K562 (cell line): ENCODE results near the gene DPY19L1. TPM values are rescaled to one million over a fixed set of nuclear protein-coding genes. Genes with fewer than 3 reads are reported as not detected.

Experiments used
- ATAC-seq: fragments of 200-7000 bp; cut with Tn5 transposase; 3 replicates; pipeline ENCODE4 v1.9.1; 2020; ENCODE audit warnings: moderate library complexity
- BruUV-seq: library from RNA; stranded (reverse); fragments of 400-500 nt; replicated peaks from 2 replicates; lab custom pipeline; 2021; lab: Mats Ljungman, UMichigan
- CTCF ChIA-PET: fragments of 300-600 bp; formaldehyde crosslinking; extraction: SDS; loops from one replicate; lab custom pipeline; 2021; ENCODE audit warnings: low intra/inter-chr PET ratio; lab: Yijun Ruan, JAX
- POLR2A ChIA-PET: fragments of 300-600, 350-650 bp; sonication (Branson Sonifier 250); formaldehyde crosslinking; extraction: SDS; loops from one replicate; lab custom pipeline; 2021; ENCODE audit warnings: antibody characterized with exemption, inconsistent platforms; lab: Yijun Ruan, JAX
- DNase-seq, 4 experiments: peaks; one replicate each; pipeline versions ENCODE4 v3.0.0 to v3.0.0-alpha.2; 2011 to 2018; ENCODE audit warnings: low spot score in 3 of 4, mixed read lengths in 3 of 4; ENCODE audit errors: extremely low read depth in 1 of 4
- FAIRE-seq: peaks from 2 replicates; lab custom pipeline; 2011; peaks lifted over from hg19 to GRCh38; lab: Jason Lieb, UNC
- H2AFZ ChIP-seq: 2 replicates; pipeline ENCODE4 v1.6.0; 2011; ENCODE audit warnings: low read depth, low read length, control low read depth, inconsistent platforms
- H3K27ac ChIP-seq: fragments of 200-600 bp; 3 replicates; pipeline ENCODE4 v1.8.0; 2011; ENCODE audit warnings: low read depth, mild to moderate bottlenecking, control low read depth, inconsistent platforms, low read length, moderate library complexity, mixed read lengths; ENCODE audit errors: extremely low read depth
- H3K27me3 ChIP-seq, 2 experiments: fragments of 300-600 bp in 1 of 2; 2 replicates in 1 of 2; 3 replicates in 1 of 2; pipeline versions ENCODE4 v1.6.0 to v1.8.0; 2011; ENCODE audit warnings: inconsistent platforms in 2 of 2, low read length in 2 of 2, mild to moderate bottlenecking in 1 of 2, mixed read lengths in 1 of 2, moderate library complexity in 1 of 2; ENCODE audit not compliant: control insufficient read depth in 2 of 2, insufficient read depth in 2 of 2
- H3K36me3 ChIP-seq: fragments of 300-600 bp; 3 replicates; pipeline ENCODE4 v1.8.0; 2011; ENCODE audit warnings: mild to moderate bottlenecking, low read length, inconsistent platforms; ENCODE audit not compliant: control insufficient read depth, insufficient read depth
- H3K4me1 ChIP-seq, 2 experiments: fragments of 200-600 bp in 1 of 2; replicated peaks in 1 of 2; 2 replicates in 1 of 2; 3 replicates in 1 of 2; pipeline versions ENCODE4 v1.5.1 to v1.8.0; 2011; ENCODE audit warnings: inconsistent platforms in 2 of 2, low read length in 2 of 2, mild to moderate bottlenecking in 1 of 2, mixed read lengths in 1 of 2, moderate library complexity in 1 of 2; ENCODE audit not compliant: control insufficient read depth in 2 of 2, insufficient read depth in 2 of 2
- H3K4me2 ChIP-seq: 2 replicates; pipeline ENCODE4 v1.6.1; 2011; ENCODE audit warnings: low read length, control low read depth, inconsistent platforms, mixed read lengths; ENCODE audit not compliant: insufficient read depth
- H3K4me3 ChIP-seq: fragments of 200-600 bp; sonication (generic), shearing (Covaris generic); 2 replicates; pipeline ENCODE4 v1.5.1; 2016; ENCODE audit warnings: control low read depth, inconsistent platforms
- H3K79me2 ChIP-seq: fragments of 200-600 bp; 3 replicates; pipeline ENCODE4 v1.8.0; 2011; ENCODE audit warnings: low read length, inconsistent platforms; ENCODE audit not compliant: control insufficient read depth, insufficient read depth
- H3K9ac ChIP-seq, 2 experiments: 2 replicates each; pipeline versions ENCODE4 v1.6.0 to v1.6.1; 2011; ENCODE audit warnings: low read depth in 2 of 2, low read length in 2 of 2, control low read depth in 1 of 2, inconsistent platforms in 1 of 2, mild to moderate bottlenecking in 1 of 2, mixed read lengths in 1 of 2; ENCODE audit not compliant: insufficient read depth in 1 of 2
- H3K9me1 ChIP-seq: one replicate; pipeline ENCODE4 v1.6.0; 2011; ENCODE audit warnings: inconsistent platforms, mild to moderate bottlenecking, low read length, moderate library complexity; ENCODE audit not compliant: control insufficient read depth, insufficient read depth
- H3K9me3 ChIP-seq: replicated peaks from 2 replicates; pipeline ENCODE4 v1.5.1; 2011; ENCODE audit warnings: low read depth, low read length, inconsistent platforms; ENCODE audit not compliant: control insufficient read depth, insufficient read depth
- H4K20me1 ChIP-seq: replicated peaks from 2 replicates; pipeline ENCODE4 v1.6.1; 2011; ENCODE audit warnings: low read length, inconsistent platforms, mixed read lengths; ENCODE audit not compliant: control insufficient read depth, insufficient read depth
- CCNT2 ChIP-seq: IDR thresholded peaks from 2 replicates; pipeline ENCODE4 v1.6.1; 2011; ENCODE audit warnings: borderline replicate concordance, low read depth, mild to moderate bottlenecking, moderate library complexity, mixed read lengths, low read length; ENCODE audit not compliant: insufficient read length; ENCODE audit errors: extremely low read depth
- DIDO1 ChIP-seq: fragments of 450-650 bp; IDR thresholded peaks from 2 replicates; pipeline ENCODE4 v1.6.1; 2016; ENCODE audit warnings: low read depth, missing biosample characterization, missing genetic modification characterization
- DPF2 ChIP-seq: fragments of 450-650 bp; IDR thresholded peaks from 2 replicates; pipeline ENCODE4 v1.6.1; 2016
- EHMT2 ChIP-seq: fragments of 450-650 bp; IDR thresholded peaks from 2 replicates; pipeline ENCODE4 v1.6.1; 2018; ENCODE audit warnings: antibody characterized with exemption
- HDAC2 ChIP-seq: fragments of 450-650 bp; IDR thresholded peaks from 2 replicates; pipeline ENCODE4 v1.6.1; 2016; ENCODE audit warnings: mild to moderate bottlenecking
- HLTF ChIP-seq: fragments of 450-650 bp; IDR thresholded peaks from 2 replicates; pipeline ENCODE4 v1.6.1; 2016
- JUN ChIP-seq, 2 experiments: sonication (generic) in 1 of 2; formaldehyde crosslinking in 1 of 2; IDR thresholded peaks; 2 replicates each; pipeline versions ENCODE4 v1.6.1 to v1.8.0; 2012 to 2022; ENCODE audit warnings: borderline replicate concordance in 2 of 2, mild to moderate bottlenecking in 2 of 2, improper control_type of control experiment in 1 of 2, low read depth in 1 of 2, low read length in 1 of 2, missing genetic modification reagents in 1 of 2
- JUND ChIP-seq, 2 experiments: IDR thresholded peaks; 2 replicates in 1 of 2; 3 replicates in 1 of 2; pipeline ENCODE4 v1.6.1; 2011; ENCODE audit warnings: borderline replicate concordance in 2 of 2, low read depth in 2 of 2, low read length in 2 of 2, improper control_type of control experiment in 1 of 2, missing biosample characterization in 1 of 2, missing genetic modification characterization in 1 of 2, missing genetic modification reagents in 1 of 2
- MEIS2 ChIP-seq: fragments of 450-650 bp; IDR thresholded peaks from 2 replicates; pipeline ENCODE4 v1.6.1; 2014; ENCODE audit warnings: mild to moderate bottlenecking; ENCODE audit not compliant: partially characterized antibody
- NCOA6 ChIP-seq: fragments of 450-650 bp; IDR thresholded peaks from 2 replicates; pipeline ENCODE4 v1.6.1; 2017; ENCODE audit warnings: mild to moderate bottlenecking
- PKNOX1 ChIP-seq: fragments of 450-650 bp; IDR thresholded peaks from 2 replicates; pipeline ENCODE4 v1.6.1; 2016
- TSHZ1 ChIP-seq: fragments of 250-450 bp; sonication (Bioruptor Pico); IDR thresholded peaks from 2 replicates; pipeline ENCODE4 v1.4.0; 2020; ENCODE audit warnings: mild to moderate bottlenecking, moderate library complexity
- ZNF764 ChIP-seq: fragments of 250-450 bp; sonication (Bioruptor Pico); IDR thresholded peaks from 2 replicates; pipeline ENCODE4 v1.4.0; 2020; ENCODE audit warnings: low read depth, mild to moderate bottlenecking, moderate library complexity
- WGBS: fragments of 100-300 bp; shearing (Covaris generic); methylation state at CpG from one replicate; pipeline ENCODE4 v1.1.6; 2016; ENCODE audit warnings: low coverage, mixed read lengths; ENCODE audit not compliant: insufficient coverage; ENCODE audit errors: missing lambda C conversion rate; 5-methylcytosine and 5-hydroxymethylcytosine counted together
- in situ Hi-C: fragments of 300-500 bp; cut with MboI; formaldehyde crosslinking; loops from 4 replicates; pipeline ENCODE4 v1.15.0; 2018; ENCODE audit warnings: inconsistent platforms, mixed read lengths
- intact Hi-C: fragments of 100-400 bp; cut with micrococcal nuclease; formaldehyde crosslinking; loops from 2 replicates; pipeline ENCODE4 v1.14.2; 2022
- polyA plus RNA-seq, 8 experiments: library from polyadenylated mRNA; depleted of rRNA in 4 of 8; stranded (reverse) in 5 of 8; unstranded in 3 of 8; fragments of >200 nt; fragmentation: Nextera tagmentation in 2 of 8; fragmentation: Illumina TruSeq in 1 of 8; extraction: Ambion mirVana in 2 of 8; extraction: Trizol in 1 of 8; gene quantifications; 2 replicates each; pipeline versions ENCODE4 v1.2.1 to v1.2.3, GENCODE V29; 2011 to 2014; ENCODE audit warnings: inconsistent platforms in 1 of 8, missing spikeins in 1 of 8
- total RNA-seq, 7 experiments: library from RNA; depleted of rRNA in 6 of 7; stranded (reverse); fragments of >200 nt in 6 of 7; fragmentation: Illumina TruSeq in 2 of 7; extraction: Trizol in 2 of 7; gene quantifications; 2 replicates each; pipeline versions ENCODE4 v1.2.1 to v1.2.3, GENCODE V29; 2011 to 2021; ENCODE audit warnings: low replicate concordance in 1 of 7
- TF ChIP-seq, protein P1 (sequence below): sonication (generic); formaldehyde crosslinking; IDR thresholded peaks from 2 replicates; pipeline ENCODE4 v1.5.0; 2020; ENCODE audit warnings: missing genetic modification reagents

The DPY19L1 gene
- total and polyA plus RNA-seq, 9 of the 15 experiments (the other 6 are each of a cell fraction or from before 2014, with no cell fraction given), result 4.0 to 34.3 (median 22.1) TPM

- Histone ChIP-seq H2AFZ (peak overlapping the region; percentile 91; the same call in 1 of the 2 replicates), H3K9me3 (no peaks in the 10 kb centered on the region), H3K4me2 (peak overlapping the region; percentile 70; the same call in 1 of the 2 replicates), H3K27ac (peak overlapping the region; percentile 94), H3K4me3 (no peak overlapping the region), H3K9me1 (no peaks in the 10 kb centered on the region), H3K36me3 (no peaks in the 10 kb centered on the region), H3K4me1 (peaks cover 0 to 27% of the 10 kb centered on the region in 2 experiments), H4K20me1 (no peaks in the 10 kb centered on the region), H3K79me2 (peaks cover 3% of the 10 kb centered on the region; the same call in 1 of the 3 replicates), H3K27me3 (no peaks in the 10 kb centered on the region), H3K9ac (peak overlapping the region in 1 of 2 experiments; percentile 76; a peak in 2 of 4 replicates)
- DNase-seq, result peak in 2 of 4 experiments; percentile 41 to 52
- no peak for FAIRE-seq
- intact Hi-C loops (loop anchor here (5.0 kb wide), 1 partner anchor 33 kb away; the partner anchor contains the start of gene DPY19L1), in situ Hi-C loops (no loop called here)
- no TSS peak for BruUV-seq
- ChIA-PET POLR2A (no interaction called here), CTCF (no interaction called here)
- 0 out of 3 replicates have a peak, but pooled peaks have one; percentile 13 for ATAC-seq
- WGBS, result 23% methylated on average over 1 of the region's 1 CpG
- TF ChIP-seq JUN (IDR thresholded peaks at IDR 0.05; ENCODE audit: borderline replicate concordance, low read depth, low read length) (0 out of 2 replicates have a peak, but pooled peaks have one; percentile 57), JUN (CRISPR knock-in tag; IDR thresholded peaks at IDR 0.05; ENCODE audit: borderline replicate concordance) (no peak), DPF2 (peak; percentile 37; the same call in 1 of the 2 replicates), DIDO1 (tag) (no peak), MEIS2 (peak; percentile 60), EHMT2 (no peak), CCNT2 (no peak), NCOA6 (no peak), TSHZ1 (CRISPR knock-in tag) (no peak), HDAC2 (no peak), JUND (IDR thresholded peaks at IDR 0.05; ENCODE audit: borderline replicate concordance, low read depth, low read length) (peak; percentile 77), JUND (tag; IDR thresholded peaks at IDR 0.05; ENCODE audit: borderline replicate concordance, low read depth, low read length) (peak; percentile 68; the same call in 1 of the 3 replicates), ZNF764 (no peak), PKNOX1 (peak; percentile 90), HLTF (no peak)
- TF ChIP-seq, protein P1, sequence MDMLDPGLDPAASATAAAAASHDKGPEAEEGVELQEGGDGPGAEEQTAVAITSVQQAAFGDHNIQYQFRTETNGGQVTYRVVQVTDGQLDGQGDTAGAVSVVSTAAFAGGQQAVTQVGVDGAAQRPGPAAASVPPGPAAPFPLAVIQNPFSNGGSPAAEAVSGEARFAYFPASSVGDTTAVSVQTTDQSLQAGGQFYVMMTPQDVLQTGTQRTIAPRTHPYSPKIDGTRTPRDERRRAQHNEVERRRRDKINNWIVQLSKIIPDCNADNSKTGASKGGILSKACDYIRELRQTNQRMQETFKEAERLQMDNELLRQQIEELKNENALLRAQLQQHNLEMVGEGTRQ (CRISPR knock-in tag), result no peak
These were observed 32.7 kb downstream of the DPY19L1 start for GRCh38 chr7:35004531-35005095.
